Epithelial cell of esophagus (primary cell): ENCODE measurements around the gene OR6B1.

Source experiments
- DNase-seq: peaks from one replicate; pipeline ENCODE4 v3.0.0; 2010; ENCODE audit warnings: low read depth
- H3K4me3 ChIP-seq: 2 replicates; pipeline ENCODE4 v1.5.1; 2011; ENCODE audit warnings: mild to moderate bottlenecking, low read length, control low read depth
- TF ChIP-seq, protein P1 (sequence below): IDR thresholded peaks from 2 replicates; pipeline ENCODE4 v1.5.1; 2011; ENCODE audit warnings: low read depth, mild to moderate bottlenecking, low read length, control low read depth, inconsistent platforms; ENCODE audit not compliant: insufficient read depth; ENCODE audit errors: missing control alignments

OR6B1 gene

DNA sequence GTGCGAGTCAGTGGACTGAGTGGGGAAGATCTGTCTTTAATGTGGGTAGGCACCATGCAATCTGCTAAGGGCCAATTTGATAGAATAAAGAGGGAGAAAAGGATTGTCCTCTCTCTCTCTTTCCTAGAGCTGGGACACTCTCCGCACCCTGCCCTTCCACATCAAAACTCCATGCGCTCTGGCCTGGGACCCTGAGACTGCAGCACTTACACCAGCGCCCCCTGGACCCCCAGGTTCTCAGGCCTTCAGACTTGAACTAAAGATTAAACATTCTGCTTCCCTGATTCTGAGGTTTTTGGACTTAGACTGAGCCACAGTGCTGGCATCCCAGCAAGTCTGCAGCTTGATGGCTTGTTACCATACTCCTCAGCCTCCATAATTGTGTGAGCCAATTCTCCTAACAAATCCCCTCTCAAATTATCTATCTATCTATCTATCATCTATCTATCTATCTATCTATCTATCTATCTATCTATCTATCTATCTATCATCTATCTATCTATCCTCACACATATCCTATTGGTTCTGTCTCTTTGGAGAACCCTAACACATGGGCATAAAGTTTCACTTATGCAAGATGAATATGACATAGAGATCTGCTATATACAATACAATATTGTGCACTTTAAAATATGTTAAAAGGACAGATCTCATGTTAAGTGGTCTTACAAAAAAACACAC lies 26.2 kb downstream of the OR6B1 start:
- TF ChIP-seq, protein P1, sequence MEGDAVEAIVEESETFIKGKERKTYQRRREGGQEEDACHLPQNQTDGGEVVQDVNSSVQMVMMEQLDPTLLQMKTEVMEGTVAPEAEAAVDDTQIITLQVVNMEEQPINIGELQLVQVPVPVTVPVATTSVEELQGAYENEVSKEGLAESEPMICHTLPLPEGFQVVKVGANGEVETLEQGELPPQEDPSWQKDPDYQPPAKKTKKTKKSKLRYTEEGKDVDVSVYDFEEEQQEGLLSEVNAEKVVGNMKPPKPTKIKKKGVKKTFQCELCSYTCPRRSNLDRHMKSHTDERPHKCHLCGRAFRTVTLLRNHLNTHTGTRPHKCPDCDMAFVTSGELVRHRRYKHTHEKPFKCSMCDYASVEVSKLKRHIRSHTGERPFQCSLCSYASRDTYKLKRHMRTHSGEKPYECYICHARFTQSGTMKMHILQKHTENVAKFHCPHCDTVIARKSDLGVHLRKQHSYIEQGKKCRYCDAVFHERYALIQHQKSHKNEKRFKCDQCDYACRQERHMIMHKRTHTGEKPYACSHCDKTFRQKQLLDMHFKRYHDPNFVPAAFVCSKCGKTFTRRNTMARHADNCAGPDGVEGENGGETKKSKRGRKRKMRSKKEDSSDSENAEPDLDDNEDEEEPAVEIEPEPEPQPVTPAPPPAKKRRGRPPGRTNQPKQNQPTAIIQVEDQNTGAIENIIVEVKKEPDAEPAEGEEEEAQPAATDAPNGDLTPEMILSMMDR, result no peak
- no peak for DNase-seq

GRCh38 chr7:144027070-144027469 lies 26.9 kb downstream of the OR6B1 start:
- no peak overlapping the region for H3K4me3 ChIP-seq
- TF ChIP-seq, protein P1, result peak; percentile 26
- DNase-seq, result peak; percentile 29

More for the DNA sequence above, 26.2 kb downstream of the OR6B1 start:
- no peak overlapping the region for H3K4me3 ChIP-seq

DNA sequence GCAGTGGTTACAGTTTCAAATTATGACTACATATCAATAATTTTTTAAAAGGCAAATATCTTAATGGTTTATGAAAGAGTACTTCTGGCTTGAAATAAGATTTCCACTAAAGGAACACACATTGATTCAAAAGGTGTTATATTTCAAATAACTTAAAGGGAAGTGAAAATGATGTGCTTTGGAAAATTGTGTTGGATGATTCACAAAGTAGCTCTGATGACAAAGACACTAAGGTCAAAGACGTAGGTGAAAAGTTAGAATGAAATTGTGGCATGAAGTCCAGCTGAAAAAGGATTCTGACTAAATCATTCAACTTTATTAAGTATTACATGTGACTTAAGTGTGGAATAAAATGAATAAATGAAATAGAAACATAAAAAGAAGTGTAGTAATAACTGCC lies 27.9 kb downstream of the OR6B1 start:
- DNase-seq, result no peak
- TF ChIP-seq, protein P1, result no peak
- no peak overlapping the region for H3K4me3 ChIP-seq

DNA sequence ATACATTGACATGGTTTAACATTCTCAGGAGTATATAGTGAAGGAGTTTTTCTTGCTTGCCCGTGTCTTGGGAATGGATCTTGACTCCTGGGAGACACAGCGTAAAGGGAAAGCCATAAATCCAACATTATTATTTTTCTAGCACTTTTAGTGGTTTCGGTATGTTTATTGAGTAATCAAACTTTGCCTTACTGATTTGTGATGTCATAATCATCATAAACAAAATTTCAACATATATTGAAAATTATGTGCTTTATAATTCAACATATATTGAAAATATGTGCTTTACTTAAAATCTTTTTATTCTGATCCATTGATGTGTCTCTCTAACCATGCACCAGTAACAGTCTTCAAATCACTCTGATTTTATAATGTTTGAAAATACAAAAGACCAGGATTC lies 28.4 kb downstream of the OR6B1 start:
- no peak overlapping the region for H3K4me3 ChIP-seq
- TF ChIP-seq, protein P1, result no peak
- no peak for DNase-seq

DNA sequence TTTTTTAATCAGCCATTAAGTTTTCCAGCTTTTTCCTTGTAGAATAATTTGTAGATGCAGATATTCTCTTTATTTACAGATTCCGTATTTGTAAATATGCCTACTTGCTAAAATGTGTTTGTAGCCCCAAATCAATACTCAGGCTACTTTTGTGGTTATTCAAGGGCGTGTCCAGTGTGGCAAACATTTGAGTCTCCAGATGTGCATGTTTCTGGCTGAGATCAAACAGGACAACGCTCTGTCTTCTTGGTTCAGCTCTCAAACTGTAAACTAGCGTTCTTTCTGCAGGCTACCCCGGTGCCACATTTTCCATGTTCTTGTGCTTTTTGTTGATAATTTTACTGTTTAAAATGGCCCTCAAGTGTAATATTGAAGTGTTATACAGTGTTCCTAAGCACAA lies 32.4 kb downstream of the OR6B1 start:
- H3K4me3 ChIP-seq, result no peak overlapping the region
- TF ChIP-seq, protein P1, result no peak
- DNase-seq, result no peak

DNA sequence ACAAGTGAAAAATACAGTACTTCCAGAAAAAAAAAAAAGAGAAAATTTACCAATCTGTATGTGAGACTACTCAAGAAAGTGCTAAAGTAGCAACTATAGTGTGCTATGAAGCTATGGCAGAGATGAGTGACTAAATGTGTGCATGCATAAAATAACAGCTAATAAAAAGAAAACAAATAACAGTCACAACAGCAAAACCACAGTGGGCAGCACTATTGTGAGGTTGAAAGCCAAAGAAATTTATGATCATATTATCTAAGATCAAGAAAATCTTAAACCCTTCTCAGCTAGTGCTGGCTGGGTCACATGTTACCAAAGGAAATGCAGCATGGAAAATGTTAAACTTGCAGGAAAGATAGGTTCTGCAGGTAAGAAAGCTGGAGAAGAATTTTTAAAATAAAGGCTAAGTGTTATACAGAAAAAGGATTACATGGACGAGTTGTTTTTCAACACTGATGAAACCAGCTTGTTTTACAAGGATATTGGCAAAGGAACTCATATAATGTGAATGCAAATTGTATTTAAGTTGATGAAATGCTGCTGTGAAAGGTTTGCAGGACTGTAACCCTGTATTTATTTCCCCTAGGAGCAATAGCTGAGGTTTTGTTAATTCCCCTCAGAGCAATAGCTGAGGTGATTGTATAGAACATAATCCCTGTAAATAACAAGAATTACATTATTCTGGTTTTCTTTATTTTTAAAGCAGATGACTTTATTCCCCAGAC lies 33.0 kb downstream of the OR6B1 start:
- no peak for DNase-seq
- TF ChIP-seq, protein P1, result no peak
- H3K4me3 ChIP-seq, result no peak overlapping the region

- DNase-seq, result peak; percentile 7
- TF ChIP-seq, protein P1, result no peak
- no peak overlapping the region for H3K4me3 ChIP-seq
Measured at GRCh38 chr7:144035385-144035784, 35.3 kb downstream of the OR6B1 start.
